Ectodermal cell (in vitro differentiated cells): ENCODE measurements around the gene GADD45G.

Source experiments
- H3K27ac ChIP-seq: 2 replicates; pipeline ENCODE4 v1.7.0; 2013; ENCODE audit warnings: mild to moderate bottlenecking, low read depth, low read length; ENCODE audit not compliant: insufficient read depth, poor library complexity, severe bottlenecking
- H3K27me3 ChIP-seq: 2 replicates; pipeline ENCODE4 v1.7.0; 2013; ENCODE audit warnings: mild to moderate bottlenecking, low read length; ENCODE audit not compliant: insufficient read depth, control insufficient read depth, poor library complexity, severe bottlenecking
- H3K36me3 ChIP-seq: one replicate; pipeline ENCODE4 v1.7.0; 2013; ENCODE audit warnings: low read length; ENCODE audit not compliant: control insufficient read depth, insufficient read depth
- H3K4me1 ChIP-seq: one replicate; pipeline ENCODE4 v1.7.0; 2013; ENCODE audit warnings: low read length; ENCODE audit not compliant: control insufficient read depth, insufficient read depth
- H3K4me3 ChIP-seq: 2 replicates; pipeline ENCODE4 v1.7.0; 2013; ENCODE audit warnings: low read depth, low read length, control low read depth; ENCODE audit not compliant: insufficient read depth
- H3K9me3 ChIP-seq: 2 replicates; pipeline ENCODE4 v1.7.0; 2013; ENCODE audit warnings: mild to moderate bottlenecking, low read length, moderate library complexity; ENCODE audit not compliant: control insufficient read depth
- WGBS, 2 experiments: methylation state at CpG; one replicate each; pipeline ENCODE4 v1.1.7; 2013; ENCODE audit warnings: missing lambda C conversion rate in 2 of 2; 5-methylcytosine and 5-hydroxymethylcytosine counted together

GADD45G gene

GRCh38 chr9:89601306-89601705, 3.5 kb upstream of the GADD45G start:
- WGBS, 2 experiments: 90 to 91% methylated on average over 4 to 5 of the region's 5 CpGs
- H3K36me3 ChIP-seq: no peaks in the 10 kb centered on the region
- H3K4me3 ChIP-seq: no peak overlapping the region

GRCh38 chr9:89601856-89602562, 2.8 kb upstream of the GADD45G start:
- Histone ChIP-seq H3K27ac (no peak overlapping the region), H3K36me3 (no peaks in the 10 kb centered on the region), H3K27me3 (peaks cover 48% of the 10 kb centered on the region), H3K9me3 (no peaks in the 10 kb centered on the region), H3K4me1 (peaks cover 17% of the 10 kb centered on the region), H3K4me3 (no peak overlapping the region)
- 78 to 81% methylated on average over 6 of the region's 6 CpGs for WGBS, 2 experiments

More at GRCh38 chr9:89601306-89601705, 3.5 kb upstream of the GADD45G start:
- H3K9me3 ChIP-seq: no peaks in the 10 kb centered on the region
- H3K27ac ChIP-seq: no peak overlapping the region
- peaks cover 11% of the 10 kb centered on the region for H3K4me1 ChIP-seq
- peaks cover 41% of the 10 kb centered on the region for H3K27me3 ChIP-seq

- H3K4me1 ChIP-seq: peaks cover 19% of the 10 kb centered on the region
- no peak overlapping the region for H3K27ac ChIP-seq
- peaks cover 58% of the 10 kb centered on the region for H3K27me3 ChIP-seq
- no peaks in the 10 kb centered on the region for H3K36me3 ChIP-seq
- peak overlapping the region; percentile 33 for H3K4me3 ChIP-seq
- WGBS, 2 experiments: 1 to 3% methylated on average over 26 to 28 of the region's 28 CpGs
- H3K9me3 ChIP-seq: no peaks in the 10 kb centered on the region
Measured at GRCh38 chr9:89602978-89603766, 1.6 kb upstream of the GADD45G start.

DNA sequence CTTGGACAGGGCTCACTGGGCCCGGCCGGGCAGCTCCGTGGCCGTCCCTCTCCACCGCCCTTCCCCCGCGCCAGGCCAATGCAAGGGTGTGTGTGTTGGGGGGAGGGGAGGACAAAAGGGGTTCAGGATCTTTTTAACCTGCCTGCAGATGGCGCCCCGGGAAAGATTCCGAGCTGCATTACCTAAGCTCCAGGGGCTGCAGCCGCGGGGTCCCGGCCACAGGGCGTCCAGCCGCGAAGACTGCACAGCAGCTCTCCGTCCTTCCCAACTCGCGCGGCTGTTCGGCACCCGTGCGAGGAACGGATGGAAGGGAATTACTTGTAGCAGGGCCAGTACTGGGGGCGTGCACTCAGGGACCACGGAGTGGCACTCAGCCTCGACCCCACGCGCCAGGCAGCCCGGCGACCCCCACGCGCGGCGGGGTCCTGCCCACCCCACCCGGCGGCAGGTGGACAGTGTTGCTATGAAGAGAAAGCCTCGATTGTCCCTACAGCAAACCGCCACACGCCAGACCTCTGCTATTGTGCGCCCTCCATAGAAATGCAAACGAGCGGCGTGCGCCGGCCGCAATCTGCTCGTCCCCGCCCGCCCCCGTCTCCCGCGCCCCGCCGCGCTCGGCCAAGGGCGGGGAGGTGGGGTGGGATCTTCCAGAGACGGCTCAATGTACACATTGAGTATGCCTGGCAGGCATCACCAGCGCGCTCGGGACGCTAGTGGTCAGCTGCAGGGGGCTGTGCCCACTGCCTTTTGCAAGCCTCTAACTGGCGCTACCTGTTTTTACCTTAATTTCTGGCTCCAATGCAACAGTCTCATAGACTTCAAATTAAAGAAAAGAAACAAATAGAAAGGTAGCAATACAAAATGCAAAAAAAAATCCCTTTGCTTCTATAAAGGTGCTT, 796 bp upstream of the GADD45G start:
- WGBS, 2 experiments: 0 to 1% methylated on average over 64 of the region's 64 CpGs
- H3K27me3 ChIP-seq: peaks cover 66% of the 10 kb centered on the region
- no peaks in the 10 kb centered on the region for H3K9me3 ChIP-seq
- no peaks in the 10 kb centered on the region for H3K36me3 ChIP-seq
- peak overlapping the region; percentile 33 for H3K4me3 ChIP-seq
- peaks cover 19% of the 10 kb centered on the region for H3K4me1 ChIP-seq
- H3K27ac ChIP-seq: peak overlapping the region; percentile 74

DNA sequence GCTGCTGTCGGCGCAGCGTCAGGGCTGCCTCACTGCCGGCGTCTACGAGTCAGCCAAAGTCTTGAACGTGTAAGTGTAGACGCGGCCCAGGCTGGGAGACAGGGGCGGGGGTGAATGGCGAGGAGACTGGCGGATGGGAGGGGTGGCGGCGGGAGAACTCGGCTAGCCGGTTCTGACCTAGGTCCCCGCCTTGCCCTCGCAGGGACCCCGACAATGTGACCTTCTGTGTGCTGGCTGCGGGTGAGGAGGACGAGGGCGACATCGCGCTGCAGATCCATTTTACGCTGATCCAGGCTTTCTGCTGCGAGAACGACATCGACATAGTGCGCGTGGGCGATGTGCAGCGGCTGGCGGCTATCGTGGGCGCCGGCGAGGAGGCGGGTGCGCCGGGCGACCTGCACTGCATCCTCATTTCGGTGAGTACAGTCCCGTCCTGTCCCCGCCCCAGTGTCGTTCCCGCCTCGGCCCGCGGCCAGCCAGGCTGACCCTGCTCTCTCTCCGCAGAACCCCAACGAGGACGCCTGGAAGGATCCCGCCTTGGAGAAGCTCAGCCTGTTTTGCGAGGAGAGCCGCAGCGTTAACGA, 745 bp downstream of the GADD45G start:
- Histone ChIP-seq H3K4me1 (peaks cover 19% of the 10 kb centered on the region), H3K4me3 (peak overlapping the region; percentile 50), H3K9me3 (no peaks in the 10 kb centered on the region), H3K36me3 (no peaks in the 10 kb centered on the region), H3K27me3 (peaks cover 69% of the 10 kb centered on the region), H3K27ac (no peak overlapping the region)
- 1% methylated on average over 57 of the region's 57 CpGs for WGBS, 2 experiments

DNA sequence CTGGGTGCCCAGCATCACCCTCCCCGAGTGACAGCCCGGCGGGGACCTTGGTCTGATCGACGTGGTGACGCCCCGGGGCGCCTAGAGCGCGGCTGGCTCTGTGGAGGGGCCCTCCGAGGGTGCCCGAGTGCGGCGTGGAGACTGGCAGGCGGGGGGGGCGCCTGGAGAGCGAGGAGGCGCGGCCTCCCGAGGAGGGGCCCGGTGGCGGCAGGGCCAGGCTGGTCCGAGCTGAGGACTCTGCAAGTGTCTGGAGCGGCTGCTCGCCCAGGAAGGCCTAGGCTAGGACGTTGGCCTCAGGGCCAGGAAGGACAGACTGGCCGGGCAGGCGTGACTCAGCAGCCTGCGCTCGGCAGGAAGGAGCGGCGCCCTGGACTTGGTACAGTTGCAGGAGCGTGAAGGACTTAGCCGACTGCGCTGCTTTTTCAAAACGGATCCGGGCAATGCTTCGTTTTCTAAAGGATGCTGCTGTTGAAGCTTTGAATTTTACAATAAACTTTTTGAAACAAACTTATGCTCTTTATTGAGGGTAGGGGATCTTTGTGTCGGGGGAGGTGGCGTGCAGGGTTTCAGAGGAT, 1.3 kb downstream of the GADD45G start:
- H3K4me3 ChIP-seq: peak overlapping the region; percentile 50
- H3K27me3 ChIP-seq: peaks cover 67% of the 10 kb centered on the region
- H3K36me3 ChIP-seq: no peaks in the 10 kb centered on the region
- WGBS, 2 experiments: 2 to 3% methylated on average over 40 of the region's 40 CpGs
- no peak overlapping the region for H3K27ac ChIP-seq
- H3K4me1 ChIP-seq: peaks cover 19% of the 10 kb centered on the region
- no peaks in the 10 kb centered on the region for H3K9me3 ChIP-seq

GRCh38 chr9:89606624-89607311, 2.0 kb downstream of the GADD45G start:
- WGBS, 2 experiments: 25 to 26% methylated on average over 7 of the region's 7 CpGs
- H3K27me3 ChIP-seq: peaks cover 62% of the 10 kb centered on the region
- no peak overlapping the region for H3K27ac ChIP-seq
- H3K4me1 ChIP-seq: peaks cover 19% of the 10 kb centered on the region
- H3K4me3 ChIP-seq: peak overlapping the region; percentile 50
- H3K9me3 ChIP-seq: no peaks in the 10 kb centered on the region
- no peaks in the 10 kb centered on the region for H3K36me3 ChIP-seq

GRCh38 chr9:89608641-89609335, 4.0 kb downstream of the GADD45G start:
- H3K4me1 ChIP-seq: peaks cover 11% of the 10 kb centered on the region
- H3K27ac ChIP-seq: no peak overlapping the region
- no peak overlapping the region for H3K4me3 ChIP-seq
- peaks cover 52% of the 10 kb centered on the region for H3K27me3 ChIP-seq
- H3K9me3 ChIP-seq: no peaks in the 10 kb centered on the region
- H3K36me3 ChIP-seq: no peaks in the 10 kb centered on the region
- 88 to 95% methylated on average over 3 of the region's 3 CpGs for WGBS, 2 experiments
